Stomach (tissue), 9 donors: ENCODE data around the gene PDLIM4. TPM values are rescaled to one million over a fixed set of nuclear protein-coding genes. Genes with fewer than 3 reads are reported as not detected.

Experiments used
- DNase-seq, 2 donors: peaks; one replicate each; pipeline versions ENCODE4 v3.0.0 to v3.0.0-alpha.2; 2013 to 2019
- H3K27ac ChIP-seq, 5 donors: fragments of 200-600 bp in 4 of 5; sonication (generic) in 4 of 5; one replicate each; pipeline ENCODE4 v1.5.1; 2013 to 2019; ENCODE audit warnings: mild to moderate bottlenecking in 1 of 5, moderate library complexity in 1 of 5
- H3K27me3 ChIP-seq, 3 donors: fragments of 200-600 bp; sonication (generic); one replicate each; pipeline ENCODE4 v1.5.1; 2017 to 2019; ENCODE audit warnings: mixed run types in 1 of 3
- H3K36me3 ChIP-seq, 4 donors: fragments of 200-600 bp; sonication (generic); 1 replicate in 3 of 4; 2 replicates in 1 of 4; pipeline ENCODE4 v1.5.1; 2016 to 2019
- H3K4me1 ChIP-seq, 4 donors: fragments of 200-600 bp; sonication (generic); one replicate each; pipeline ENCODE4 v1.5.1; 2016 to 2019
- H3K4me3 ChIP-seq, 4 donors: fragments of 200-600 bp; sonication (generic) in 3 of 4; one replicate each; pipeline ENCODE4 v1.5.1; 2016 to 2019; ENCODE audit warnings: mild to moderate bottlenecking in 1 of 4
- H3K9me3 ChIP-seq, 4 donors: fragments of 200-600 bp; sonication (generic); one replicate each; pipeline ENCODE4 v1.5.1; 2016 to 2019
- EP300 ChIP-seq: sonication (generic); formaldehyde crosslinking; IDR thresholded peaks from one replicate; pipeline ENCODE4 v1.6.1; 2017; ENCODE audit warnings: antibody characterized with exemption
- POLR2A ChIP-seq, 4 donors: fragments of 450-650 bp; IDR thresholded peaks; one replicate each; pipeline ENCODE4 v1.6.1; 2016; ENCODE audit warnings: antibody characterized with exemption in 4 of 4, control low read depth in 2 of 4, mild to moderate bottlenecking in 1 of 4, moderate library complexity in 1 of 4
- POLR2AphosphoS5 ChIP-seq, 3 donors: sonication (generic); formaldehyde crosslinking; IDR thresholded peaks; one replicate each; pipeline ENCODE4 v1.6.1; 2016; ENCODE audit warnings: antibody characterized with exemption in 3 of 3
- WGBS, 5 donors: extraction: QIAGEN DNeasy Blood & Tissue Kit in 3 of 5; methylation state at CpG; one replicate each; pipeline versions ENCODE4 v1.1.5 to v1.1.7; 2013 to 2018; 5-methylcytosine and 5-hydroxymethylcytosine counted together
- intact Hi-C: fragments of 100-400 bp; cut with DNase I; formaldehyde crosslinking; loops from one replicate; pipeline ENCODE4 v1.15.1; 2023; ENCODE audit warnings: low total_unique reads
- polyA plus RNA-seq, 3 donors: library from polyadenylated mRNA; stranded (reverse); fragments of 200-250 nt; gene quantifications; one replicate each; pipeline ENCODE4 v1.2.3, GENCODE V29; 2013
- total RNA-seq, 5 donors: library from RNA; depleted of rRNA; stranded (reverse); fragments of >200 nt; gene quantifications; one replicate each; pipeline versions ENCODE4 v1.1.0 to v1.2.3, GENCODE V29; 2014 to 2016
- TF ChIP-seq, protein P1 (sequence below), 7 experiments: fragments of 450-650 bp in 4 of 7; fragments of 200-600 bp in 3 of 7; sonication (generic) in 3 of 7; IDR thresholded peaks; one replicate each; pipeline ENCODE4 v1.5.1; 2016 to 2019; ENCODE audit warnings: antibody characterized with exemption in 7 of 7, control low read depth in 2 of 7, mild to moderate bottlenecking in 1 of 7
- donor health status: healthy with polysubstance abuse.
- donor health status: Bipolar disorder and iron deficiency.
- donor health status: healthy.

Gene PDLIM4
- total and polyA plus RNA-seq, 8 donors: 11.2 to 52.4 (median 17.0) TPM; not detected in 1

DNA sequence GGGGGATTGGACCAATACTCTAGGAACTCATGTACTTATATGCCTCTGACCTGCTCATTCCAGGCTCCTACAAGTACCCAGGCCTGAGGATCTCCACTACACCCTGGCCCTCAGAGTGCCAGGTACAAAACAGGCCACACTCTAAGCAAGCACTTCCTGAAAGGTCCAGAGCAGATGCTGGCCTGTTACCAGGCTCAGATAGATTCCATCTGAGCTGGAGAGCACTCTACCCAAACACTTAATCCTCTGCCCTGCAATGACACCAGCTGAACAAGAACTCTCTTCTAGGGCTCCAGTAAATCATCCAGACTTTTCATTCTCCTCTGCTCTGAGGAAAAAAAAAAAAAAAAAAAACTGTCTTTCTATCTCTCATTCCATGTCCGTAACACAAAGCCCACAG lies 32.8 kb upstream of the PDLIM4 start:
- peaks cover 0 to 23% (median 0%) of the 10 kb centered on the region in 3 donors for H3K27me3 ChIP-seq
- peak in 1 of 2 donors; percentile 55 for DNase-seq
- no peak overlapping the region for H3K4me3 ChIP-seq
- H3K4me1 ChIP-seq: peaks cover 45 to 79% (median 62%) of the 10 kb centered on the region in 4 donors
- H3K36me3 ChIP-seq: no peaks in the 10 kb centered on the region
- intact Hi-C loops: no loop called here
- no peaks in the 10 kb centered on the region for H3K9me3 ChIP-seq
- no peak for TF ChIP-seq POLR2A (IDR thresholded peaks at IDR 0.05)
- TF ChIP-seq, protein P1, sequence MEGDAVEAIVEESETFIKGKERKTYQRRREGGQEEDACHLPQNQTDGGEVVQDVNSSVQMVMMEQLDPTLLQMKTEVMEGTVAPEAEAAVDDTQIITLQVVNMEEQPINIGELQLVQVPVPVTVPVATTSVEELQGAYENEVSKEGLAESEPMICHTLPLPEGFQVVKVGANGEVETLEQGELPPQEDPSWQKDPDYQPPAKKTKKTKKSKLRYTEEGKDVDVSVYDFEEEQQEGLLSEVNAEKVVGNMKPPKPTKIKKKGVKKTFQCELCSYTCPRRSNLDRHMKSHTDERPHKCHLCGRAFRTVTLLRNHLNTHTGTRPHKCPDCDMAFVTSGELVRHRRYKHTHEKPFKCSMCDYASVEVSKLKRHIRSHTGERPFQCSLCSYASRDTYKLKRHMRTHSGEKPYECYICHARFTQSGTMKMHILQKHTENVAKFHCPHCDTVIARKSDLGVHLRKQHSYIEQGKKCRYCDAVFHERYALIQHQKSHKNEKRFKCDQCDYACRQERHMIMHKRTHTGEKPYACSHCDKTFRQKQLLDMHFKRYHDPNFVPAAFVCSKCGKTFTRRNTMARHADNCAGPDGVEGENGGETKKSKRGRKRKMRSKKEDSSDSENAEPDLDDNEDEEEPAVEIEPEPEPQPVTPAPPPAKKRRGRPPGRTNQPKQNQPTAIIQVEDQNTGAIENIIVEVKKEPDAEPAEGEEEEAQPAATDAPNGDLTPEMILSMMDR (IDR thresholded peaks at IDR 0.05): no peak
- 50 to 72% (median 63%) methylated on average over 1 of the region's 1 CpG for WGBS, 5 donors
- H3K27ac ChIP-seq: peak overlapping the region; percentile 12 to 96 (median 93)

DNA sequence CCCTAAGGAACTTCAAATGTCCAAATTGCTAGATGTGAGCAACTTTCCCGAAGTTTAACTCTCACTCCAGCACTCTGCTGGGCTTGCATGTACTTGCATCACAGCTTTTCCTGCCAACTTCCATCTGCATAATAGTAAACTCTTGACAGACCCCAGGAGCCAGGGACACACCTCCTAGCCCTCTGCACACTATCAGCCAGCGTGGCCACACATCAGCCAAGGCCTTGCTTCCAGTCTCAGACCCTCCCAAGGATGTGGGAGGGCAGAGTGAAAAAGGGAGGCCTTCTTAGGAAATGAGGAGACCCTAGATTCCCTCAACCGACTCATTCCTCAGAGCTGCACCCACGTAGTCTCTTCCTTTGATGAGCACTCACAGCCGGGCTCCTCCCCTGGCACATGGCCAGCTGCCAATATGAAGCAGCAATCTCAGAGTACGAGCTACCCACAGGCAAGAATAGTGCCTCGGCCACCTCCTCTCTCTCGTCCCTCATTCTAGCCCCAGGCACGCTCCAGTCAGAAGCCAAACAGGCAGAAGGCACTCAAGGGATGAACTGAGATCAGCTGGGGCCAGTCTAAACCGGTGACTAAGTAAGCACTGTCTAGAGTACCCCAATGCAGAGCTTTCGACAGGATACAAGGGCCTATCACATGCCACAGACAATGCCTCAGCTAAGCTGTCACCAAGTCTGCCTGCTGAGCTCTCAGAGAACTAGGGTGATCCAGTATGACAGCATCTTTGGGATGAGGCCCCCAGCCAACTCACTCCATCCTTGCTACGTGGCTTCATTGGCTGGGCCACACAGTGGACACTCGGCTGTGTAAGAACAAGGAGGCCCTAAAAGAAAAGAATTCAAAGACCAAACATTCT lies 32.1 kb upstream of the PDLIM4 start:
- Histone ChIP-seq H3K9me3 (no peaks in the 10 kb centered on the region), H3K36me3 (no peaks in the 10 kb centered on the region), H3K4me1 (peaks cover 45 to 73% (median 62%) of the 10 kb centered on the region in 4 donors), H3K4me3 (no peak overlapping the region), H3K27me3 (peaks cover 0 to 23% (median 0%) of the 10 kb centered on the region in 3 donors), H3K27ac (peak overlapping the region; percentile 16 to 96 (median 93))
- intact Hi-C loops: no loop called here
- DNase-seq: peak; percentile 60 to 90
- peak in 1 of 3 donors; percentile 53 for TF ChIP-seq POLR2AphosphoS5 (IDR thresholded peaks at IDR 0.05)
- TF ChIP-seq EP300: no peak
- TF ChIP-seq POLR2A (IDR thresholded peaks at IDR 0.05): no peak
- WGBS, 5 donors: 46 to 62% (median 57%) methylated on average over 13 of the region's 13 CpGs

DNA sequence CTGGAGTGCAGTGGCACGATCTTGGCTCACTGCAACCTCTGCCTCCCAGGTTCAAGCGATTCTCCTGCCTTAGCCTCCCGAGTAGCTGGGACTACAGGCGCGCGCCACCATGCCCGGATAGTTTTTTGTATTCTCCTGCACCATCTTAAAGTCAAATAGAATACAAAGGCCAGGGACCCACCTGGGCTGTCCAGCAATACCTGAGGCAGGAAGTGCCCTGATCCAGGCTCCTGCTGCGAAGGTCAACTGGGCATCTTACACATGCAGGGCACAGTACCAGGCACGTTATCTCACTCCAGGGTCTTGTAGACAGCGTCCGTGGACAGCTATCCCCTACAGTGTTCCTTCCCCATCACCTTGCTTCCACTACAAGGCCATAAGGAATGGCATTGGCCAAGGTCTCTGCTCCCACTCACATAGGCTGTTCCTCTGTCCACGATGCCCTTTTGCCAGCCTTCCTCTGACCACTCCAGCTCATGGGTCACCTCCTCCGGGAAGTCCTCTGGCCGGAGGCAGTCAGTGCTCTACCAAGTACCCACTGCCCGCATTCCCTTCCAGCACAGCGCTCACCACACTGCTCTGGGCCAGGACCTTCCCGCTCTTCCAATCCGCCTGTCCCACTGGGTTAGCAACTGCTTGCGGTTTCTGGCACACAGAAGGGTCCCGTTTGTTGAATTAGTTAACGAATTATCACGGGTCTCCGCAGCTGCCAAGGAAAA lies 30.8 kb upstream of the PDLIM4 start:
- WGBS, 5 donors: 50 to 61% (median 59%) methylated on average over 23 of the region's 23 CpGs
- peaks cover 0 to 23% (median 0%) of the 10 kb centered on the region in 3 donors for H3K27me3 ChIP-seq
- no peaks in the 10 kb centered on the region for H3K9me3 ChIP-seq
- TF ChIP-seq, protein P1 (IDR thresholded peaks at IDR 0.05): no peak
- TF ChIP-seq POLR2AphosphoS5 (IDR thresholded peaks at IDR 0.05) (no peak), POLR2A (IDR thresholded peaks at IDR 0.05) (no peak)
- peaks cover 45 to 65% (median 55%) of the 10 kb centered on the region in 4 donors for H3K4me1 ChIP-seq
- H3K4me3 ChIP-seq: peak overlapping the region; percentile 61 to 80 (median 72)
- intact Hi-C loops: no loop called here
- H3K36me3 ChIP-seq: no peaks in the 10 kb centered on the region
- H3K27ac ChIP-seq: peak overlapping the region; percentile 90 to 96 (median 93)
- peak in 1 of 2 donors; percentile 25 for DNase-seq

DNA sequence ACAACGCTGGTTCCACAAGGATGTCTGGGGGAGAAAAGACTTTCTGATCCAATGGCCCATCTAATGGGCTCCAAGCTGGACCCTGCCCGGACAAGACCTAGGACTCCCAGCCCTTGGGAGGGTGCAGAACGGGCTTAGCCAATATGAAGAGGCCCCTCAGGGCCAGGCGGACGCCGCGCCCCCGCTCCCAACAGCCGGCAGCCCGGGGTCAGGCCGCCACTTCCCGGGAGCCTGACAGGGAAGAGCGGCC lies 30.3 kb upstream of the PDLIM4 start:
- peaks cover 0 to 23% (median 0%) of the 10 kb centered on the region in 3 donors for H3K27me3 ChIP-seq
- 0 to 4% (median 2%) methylated on average over 5 to 13 of the region's 13 CpGs for WGBS, 5 donors
- peak overlapping the region; percentile 90 to 96 (median 93) for H3K27ac ChIP-seq
- no peak for DNase-seq
- TF ChIP-seq POLR2AphosphoS5 (IDR thresholded peaks at IDR 0.05): no peak
- TF ChIP-seq POLR2A (IDR thresholded peaks at IDR 0.05): no peak
- TF ChIP-seq, protein P1 (IDR thresholded peaks at IDR 0.05): no peak
- TF ChIP-seq EP300: no peak
- no peaks in the 10 kb centered on the region for H3K36me3 ChIP-seq
- intact Hi-C loops: no loop called here
- peaks cover 45 to 60% (median 50%) of the 10 kb centered on the region in 4 donors for H3K4me1 ChIP-seq
- H3K4me3 ChIP-seq: peak overlapping the region; percentile 61 to 80 (median 72)
- H3K9me3 ChIP-seq: no peaks in the 10 kb centered on the region
